PC-9 (cell line): ENCODE measurements around the gene KLK4.

Experiments used
- EZH2 ChIP-seq: fragments of 200-600 bp; sonication (generic); IDR thresholded peaks from 2 replicates; pipeline ENCODE4 v1.8.0; 2017; ENCODE audit warnings: antibody characterized with exemption, low read depth
- TF ChIP-seq, protein P1 (sequence below): fragments of 200-600 bp; sonication (generic); conservative IDR thresholded peaks from 2 replicates; pipeline ENCODE4 v1.6.1; 2017; ENCODE audit warnings: mixed run types, antibody characterized with exemption, mild to moderate bottlenecking, moderate library complexity

DNA sequence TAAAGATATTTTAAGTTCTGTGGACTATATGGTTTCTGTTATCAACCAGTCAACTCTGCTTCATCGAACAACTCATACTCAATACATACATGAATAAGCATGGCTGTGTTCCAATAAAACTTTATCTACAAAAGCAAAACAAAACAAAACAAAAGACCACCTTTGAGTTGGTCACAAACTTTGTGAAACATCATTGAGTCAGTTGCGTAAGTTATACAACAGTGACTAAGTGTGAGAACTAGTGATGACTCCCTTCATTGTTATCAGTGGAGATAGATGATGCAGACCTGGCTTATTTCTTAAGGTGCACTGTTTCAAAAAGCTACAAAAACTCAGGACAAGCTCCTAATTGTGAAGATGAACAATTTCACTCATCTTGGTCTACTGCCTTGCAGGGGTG is 14.5 kb upstream of the KLK4 start:
- no peak for TF ChIP-seq EZH2
- TF ChIP-seq, protein P1, sequence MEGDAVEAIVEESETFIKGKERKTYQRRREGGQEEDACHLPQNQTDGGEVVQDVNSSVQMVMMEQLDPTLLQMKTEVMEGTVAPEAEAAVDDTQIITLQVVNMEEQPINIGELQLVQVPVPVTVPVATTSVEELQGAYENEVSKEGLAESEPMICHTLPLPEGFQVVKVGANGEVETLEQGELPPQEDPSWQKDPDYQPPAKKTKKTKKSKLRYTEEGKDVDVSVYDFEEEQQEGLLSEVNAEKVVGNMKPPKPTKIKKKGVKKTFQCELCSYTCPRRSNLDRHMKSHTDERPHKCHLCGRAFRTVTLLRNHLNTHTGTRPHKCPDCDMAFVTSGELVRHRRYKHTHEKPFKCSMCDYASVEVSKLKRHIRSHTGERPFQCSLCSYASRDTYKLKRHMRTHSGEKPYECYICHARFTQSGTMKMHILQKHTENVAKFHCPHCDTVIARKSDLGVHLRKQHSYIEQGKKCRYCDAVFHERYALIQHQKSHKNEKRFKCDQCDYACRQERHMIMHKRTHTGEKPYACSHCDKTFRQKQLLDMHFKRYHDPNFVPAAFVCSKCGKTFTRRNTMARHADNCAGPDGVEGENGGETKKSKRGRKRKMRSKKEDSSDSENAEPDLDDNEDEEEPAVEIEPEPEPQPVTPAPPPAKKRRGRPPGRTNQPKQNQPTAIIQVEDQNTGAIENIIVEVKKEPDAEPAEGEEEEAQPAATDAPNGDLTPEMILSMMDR, result no peak
